Neural cell (in vitro differentiated cells): ENCODE data around the gene TMEM9.

ENCODE experiments used
- EP300 ChIP-seq: fragments of 450-650 bp; conservative IDR thresholded peaks from 2 replicates; pipeline ENCODE4 v1.6.1; 2014; ENCODE audit warnings: antibody characterized with exemption, mild to moderate bottlenecking, moderate library complexity; ENCODE audit not compliant: poor library complexity, severe bottlenecking
- POLR2AphosphoS5 ChIP-seq: IDR thresholded peaks from 2 replicates; pipeline ENCODE4 v1.6.1; 2012
- TF ChIP-seq, protein P1 (sequence below): fragments of 450-650 bp; IDR thresholded peaks from 2 replicates; pipeline ENCODE4 v1.5.1; 2014; ENCODE audit warnings: antibody characterized with exemption, mild to moderate bottlenecking, moderate library complexity; ENCODE audit not compliant: poor library complexity, severe bottlenecking

- TF ChIP-seq POLR2AphosphoS5 (no peak), EP300 (no peak)
- TF ChIP-seq, protein P1, sequence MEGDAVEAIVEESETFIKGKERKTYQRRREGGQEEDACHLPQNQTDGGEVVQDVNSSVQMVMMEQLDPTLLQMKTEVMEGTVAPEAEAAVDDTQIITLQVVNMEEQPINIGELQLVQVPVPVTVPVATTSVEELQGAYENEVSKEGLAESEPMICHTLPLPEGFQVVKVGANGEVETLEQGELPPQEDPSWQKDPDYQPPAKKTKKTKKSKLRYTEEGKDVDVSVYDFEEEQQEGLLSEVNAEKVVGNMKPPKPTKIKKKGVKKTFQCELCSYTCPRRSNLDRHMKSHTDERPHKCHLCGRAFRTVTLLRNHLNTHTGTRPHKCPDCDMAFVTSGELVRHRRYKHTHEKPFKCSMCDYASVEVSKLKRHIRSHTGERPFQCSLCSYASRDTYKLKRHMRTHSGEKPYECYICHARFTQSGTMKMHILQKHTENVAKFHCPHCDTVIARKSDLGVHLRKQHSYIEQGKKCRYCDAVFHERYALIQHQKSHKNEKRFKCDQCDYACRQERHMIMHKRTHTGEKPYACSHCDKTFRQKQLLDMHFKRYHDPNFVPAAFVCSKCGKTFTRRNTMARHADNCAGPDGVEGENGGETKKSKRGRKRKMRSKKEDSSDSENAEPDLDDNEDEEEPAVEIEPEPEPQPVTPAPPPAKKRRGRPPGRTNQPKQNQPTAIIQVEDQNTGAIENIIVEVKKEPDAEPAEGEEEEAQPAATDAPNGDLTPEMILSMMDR = no peak
Measured at GRCh38 chr1:201112173-201112731, 42.0 kb downstream of the TMEM9 start, which contains the start of gene CACNA1S.
